ENCODE results near the gene ASB18. TPM values are rescaled to one million over a fixed set of nuclear protein-coding genes. Genes with fewer than 3 reads are reported as not detected.
A peak's percentile ranks its signal among the peaks of the same experiment; 100 is the strongest.

Gene ASB18
- total RNA-seq, 1 donor = not detected

- no peak for TF ChIP-seq CTCF (IDR thresholded peaks at IDR 0.05; ENCODE audit: insufficient read depth, low read length)
- DNase-seq (ENCODE audit: low read depth) = no peak
Observed at GRCh38 chr2:236210536-236210935, 53.7 kb downstream of the ASB18 start.

GRCh38 chr2:236209996-236210395 lies 54.2 kb downstream of the ASB18 start:
- TF ChIP-seq CTCF (IDR thresholded peaks at IDR 0.05; ENCODE audit: insufficient read depth, low read length) = no peak
- H3K4me3 ChIP-seq (ENCODE audit: low read depth, low read length) = no peak overlapping the region
- DNase-seq (ENCODE audit: low read depth) = no peak

More at GRCh38 chr2:236210536-236210935, 53.7 kb downstream of the ASB18 start:
- no peak overlapping the region for H3K4me3 ChIP-seq (ENCODE audit: low read depth, low read length)

GRCh38 chr2:236209535-236209934 lies 54.7 kb downstream of the ASB18 start:
- H3K4me3 ChIP-seq (ENCODE audit: low read depth, low read length) = no peak overlapping the region
- no peak for DNase-seq (ENCODE audit: low read depth)
- no peak for TF ChIP-seq CTCF (IDR thresholded peaks at IDR 0.05; ENCODE audit: insufficient read depth, low read length)

GRCh38 chr2:236208019-236208926 lies 55.9 kb downstream of the ASB18 start:
- no peak overlapping the region for H3K4me3 ChIP-seq (ENCODE audit: low read depth, low read length)
- no peak for TF ChIP-seq CTCF (IDR thresholded peaks at IDR 0.05; ENCODE audit: insufficient read depth, low read length)
- DNase-seq (ENCODE audit: low read depth) = no peak

GRCh38 chr2:236207472-236207871 lies 56.7 kb downstream of the ASB18 start:
- no peak overlapping the region for H3K4me3 ChIP-seq (ENCODE audit: low read depth, low read length)
- no peak for DNase-seq (ENCODE audit: low read depth)
- TF ChIP-seq CTCF (IDR thresholded peaks at IDR 0.05; ENCODE audit: insufficient read depth, low read length) = no peak

GRCh38 chr2:236205867-236206645 lies 58.1 kb downstream of the ASB18 start:
- peak; percentile 1 for DNase-seq (ENCODE audit: low read depth)
- no peak overlapping the region for H3K4me3 ChIP-seq (ENCODE audit: low read depth, low read length)
- TF ChIP-seq CTCF (IDR thresholded peaks at IDR 0.05; ENCODE audit: insufficient read depth, low read length) = no peak
